GM23338 (cell line): Measurements from ENCODE around the gene ERN2. TPM values are rescaled to one million over a fixed set of nuclear protein-coding genes. Genes with fewer than 3 reads are reported as not detected.
"Not testable (repeated sequence)": the region's sequence is repeated elsewhere in the genome, so short reads cannot be mapped to it uniquely, and the experiment has no call there.

ENCODE experiments used
- ATAC-seq: fragments of 200-7000 bp; cut with Tn5 transposase; 3 replicates; pipeline ENCODE4 v1.9.1; 2020
- DNase-seq: peaks from one replicate; pipeline ENCODE4 v3.0.0-alpha.2; 2015; ENCODE audit warnings: low spot score
- H2AFZ ChIP-seq: fragments of 200-600 bp; sonication (generic); 2 replicates; pipeline ENCODE4 v1.8.0; 2016; ENCODE audit warnings: antibody characterized with exemption, mild to moderate bottlenecking, moderate library complexity
- H3F3A ChIP-seq: fragments of 200-600 bp; sonication (generic); replicated peaks from 2 replicates; pipeline ENCODE4 v1.8.0; 2017; ENCODE audit warnings: antibody characterized with exemption, mixed run types, low read depth
- H3K27ac ChIP-seq: fragments of 200-600 bp; sonication (generic); 2 replicates; pipeline ENCODE4 v1.6.1; 2016; ENCODE audit warnings: low read depth
- H3K27me3 ChIP-seq: fragments of 200-600 bp; sonication (generic); 2 replicates; pipeline ENCODE4 v1.8.0; 2016; ENCODE audit warnings: mild to moderate bottlenecking, mixed run types, moderate library complexity; ENCODE audit not compliant: insufficient read depth
- H3K36me3 ChIP-seq: fragments of 200-600 bp; sonication (generic); 2 replicates; pipeline ENCODE4 v1.8.0; 2016; ENCODE audit warnings: mild to moderate bottlenecking; ENCODE audit not compliant: insufficient read depth
- H3K4me1 ChIP-seq: fragments of 200-600 bp; sonication (generic); 2 replicates; pipeline ENCODE4 v1.8.0; 2016; ENCODE audit warnings: mild to moderate bottlenecking, moderate library complexity; ENCODE audit not compliant: insufficient read depth
- H3K4me2 ChIP-seq: fragments of 200-600 bp; sonication (generic); 2 replicates; pipeline ENCODE4 v1.7.1; 2017; ENCODE audit warnings: mixed run types
- H3K4me3 ChIP-seq: fragments of 200-600 bp; sonication (generic); 2 replicates; pipeline ENCODE4 v1.6.1; 2016; ENCODE audit warnings: mixed run types
- H3K79me2 ChIP-seq: fragments of 200-600 bp; sonication (generic); replicated peaks from 2 replicates; pipeline ENCODE4 v1.8.0; 2017; ENCODE audit warnings: mild to moderate bottlenecking; ENCODE audit not compliant: insufficient read depth
- H3K9me2 ChIP-seq: fragments of 200-600 bp; sonication (generic); 2 replicates; pipeline ENCODE4 v1.8.0; 2017; ENCODE audit not compliant: insufficient read depth
- H4K20me1 ChIP-seq: fragments of 200-600 bp; sonication (generic); replicated peaks from 2 replicates; pipeline ENCODE4 v1.8.0; 2017; ENCODE audit warnings: mild to moderate bottlenecking; ENCODE audit not compliant: insufficient read depth
- H3K27ac Mint-ChIP-seq: 2 replicates; pipeline ENCODE4 v1.8.0; 2020; ENCODE audit warnings: inconsistent platforms, mild to moderate bottlenecking, moderate library complexity, mixed read lengths
- H3K27me3 Mint-ChIP-seq: 3 replicates; pipeline ENCODE4 v1.8.0; 2022; ENCODE audit warnings: low read depth, mild to moderate bottlenecking, moderate library complexity, mixed read lengths, inconsistent platforms; ENCODE audit not compliant: insufficient read depth, poor library complexity
- H3K36me3 Mint-ChIP-seq: 3 replicates; pipeline ENCODE4 v1.8.0; 2021; ENCODE audit warnings: low read depth, mild to moderate bottlenecking, inconsistent platforms, moderate library complexity, mixed read lengths
- H3K4me1 Mint-ChIP-seq: 3 replicates; pipeline ENCODE4 v1.8.0; 2020; ENCODE audit warnings: mild to moderate bottlenecking, inconsistent platforms, mixed read lengths
- H3K4me3 Mint-ChIP-seq: 3 replicates; pipeline ENCODE4 v1.8.0; 2021; ENCODE audit warnings: moderate library complexity, mild to moderate bottlenecking, inconsistent platforms, mixed read lengths
- H3K9me3 Mint-ChIP-seq: 3 replicates; pipeline ENCODE4 v1.8.0; 2020; ENCODE audit warnings: moderate library complexity, mild to moderate bottlenecking, inconsistent platforms, mixed read lengths
- EZH2phosphoT487 ChIP-seq: fragments of 200-600 bp; sonication (generic); IDR thresholded peaks from one replicate; pipeline ENCODE4 v1.8.1; 2018; ENCODE audit warnings: antibody characterized with exemption; ENCODE audit not compliant: unreplicated experiment
- JUNB ChIP-seq: IDR thresholded peaks from one replicate; pipeline ENCODE4 v1.6.1; 2016; ENCODE audit warnings: antibody characterized with exemption; ENCODE audit not compliant: unreplicated experiment
- REST ChIP-seq: IDR thresholded peaks from one replicate; pipeline ENCODE4 v1.6.1; 2018; ENCODE audit warnings: antibody characterized with exemption; ENCODE audit not compliant: unreplicated experiment
- ZNF114 ChIP-seq: fragments of 250-450 bp; sonication (Bioruptor Pico); IDR thresholded peaks from 2 replicates; pipeline ENCODE4 v1.5.0; 2020; ENCODE audit warnings: mild to moderate bottlenecking, moderate library complexity
- polyA plus RNA-seq: library from polyadenylated mRNA; unstranded; fragments of >200 nt; fragmentation: Nextera tagmentation; extraction: Ambion mirVana; gene quantifications from 2 replicates; pipeline ENCODE4 v1.2.1, GENCODE V29; 2016
- total RNA-seq: library from RNA; depleted of rRNA; stranded (reverse); fragments of >200 nt; shearing (Covaris generic); gene quantifications from 2 replicates; pipeline ENCODE4 v1.2.3, GENCODE V29; 2014
- TF ChIP-seq, protein P1 (sequence below): fragments of 250-450 bp; sonication (Bioruptor Pico); IDR thresholded peaks from 2 replicates; pipeline ENCODE4 v1.5.0; 2020; ENCODE audit warnings: mild to moderate bottlenecking, moderate library complexity

Gene ERN2
- total and polyA plus RNA-seq, 2 experiments from 2014 or later: 0.97 to 1.1 TPM

DNA sequence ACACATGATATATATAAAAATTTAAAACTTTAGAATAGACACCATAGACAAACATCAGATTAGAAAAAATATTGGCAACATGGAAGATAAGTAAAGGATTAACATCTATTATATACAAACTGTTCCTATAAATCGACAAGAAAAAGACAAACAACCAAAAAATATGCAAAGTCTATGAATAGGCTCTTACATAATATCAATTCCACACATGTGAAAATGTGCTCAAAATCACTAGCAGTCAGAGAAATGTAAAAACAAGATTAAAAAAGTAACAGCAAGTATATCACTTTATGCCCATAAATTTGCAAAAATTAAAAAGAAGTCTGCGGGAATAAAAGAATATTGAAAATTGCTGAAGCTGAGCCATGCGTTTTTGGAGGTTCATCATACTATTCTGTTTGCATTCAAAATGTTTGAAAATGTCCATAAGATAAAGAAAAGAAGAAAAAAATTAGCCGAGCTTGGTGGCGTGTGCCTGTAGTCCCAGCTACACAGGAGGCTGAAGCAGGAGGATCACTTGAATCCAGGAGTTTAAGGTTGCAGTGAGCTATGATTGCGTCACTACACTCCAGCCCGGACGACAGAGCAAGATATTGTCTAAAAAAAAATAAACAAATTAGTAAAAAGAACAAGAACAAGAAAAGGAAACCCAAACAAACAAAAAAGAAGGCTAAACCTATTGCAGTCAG lies 11.2 kb upstream of the ERN2 start (continued):
- TF ChIP-seq, protein P1, sequence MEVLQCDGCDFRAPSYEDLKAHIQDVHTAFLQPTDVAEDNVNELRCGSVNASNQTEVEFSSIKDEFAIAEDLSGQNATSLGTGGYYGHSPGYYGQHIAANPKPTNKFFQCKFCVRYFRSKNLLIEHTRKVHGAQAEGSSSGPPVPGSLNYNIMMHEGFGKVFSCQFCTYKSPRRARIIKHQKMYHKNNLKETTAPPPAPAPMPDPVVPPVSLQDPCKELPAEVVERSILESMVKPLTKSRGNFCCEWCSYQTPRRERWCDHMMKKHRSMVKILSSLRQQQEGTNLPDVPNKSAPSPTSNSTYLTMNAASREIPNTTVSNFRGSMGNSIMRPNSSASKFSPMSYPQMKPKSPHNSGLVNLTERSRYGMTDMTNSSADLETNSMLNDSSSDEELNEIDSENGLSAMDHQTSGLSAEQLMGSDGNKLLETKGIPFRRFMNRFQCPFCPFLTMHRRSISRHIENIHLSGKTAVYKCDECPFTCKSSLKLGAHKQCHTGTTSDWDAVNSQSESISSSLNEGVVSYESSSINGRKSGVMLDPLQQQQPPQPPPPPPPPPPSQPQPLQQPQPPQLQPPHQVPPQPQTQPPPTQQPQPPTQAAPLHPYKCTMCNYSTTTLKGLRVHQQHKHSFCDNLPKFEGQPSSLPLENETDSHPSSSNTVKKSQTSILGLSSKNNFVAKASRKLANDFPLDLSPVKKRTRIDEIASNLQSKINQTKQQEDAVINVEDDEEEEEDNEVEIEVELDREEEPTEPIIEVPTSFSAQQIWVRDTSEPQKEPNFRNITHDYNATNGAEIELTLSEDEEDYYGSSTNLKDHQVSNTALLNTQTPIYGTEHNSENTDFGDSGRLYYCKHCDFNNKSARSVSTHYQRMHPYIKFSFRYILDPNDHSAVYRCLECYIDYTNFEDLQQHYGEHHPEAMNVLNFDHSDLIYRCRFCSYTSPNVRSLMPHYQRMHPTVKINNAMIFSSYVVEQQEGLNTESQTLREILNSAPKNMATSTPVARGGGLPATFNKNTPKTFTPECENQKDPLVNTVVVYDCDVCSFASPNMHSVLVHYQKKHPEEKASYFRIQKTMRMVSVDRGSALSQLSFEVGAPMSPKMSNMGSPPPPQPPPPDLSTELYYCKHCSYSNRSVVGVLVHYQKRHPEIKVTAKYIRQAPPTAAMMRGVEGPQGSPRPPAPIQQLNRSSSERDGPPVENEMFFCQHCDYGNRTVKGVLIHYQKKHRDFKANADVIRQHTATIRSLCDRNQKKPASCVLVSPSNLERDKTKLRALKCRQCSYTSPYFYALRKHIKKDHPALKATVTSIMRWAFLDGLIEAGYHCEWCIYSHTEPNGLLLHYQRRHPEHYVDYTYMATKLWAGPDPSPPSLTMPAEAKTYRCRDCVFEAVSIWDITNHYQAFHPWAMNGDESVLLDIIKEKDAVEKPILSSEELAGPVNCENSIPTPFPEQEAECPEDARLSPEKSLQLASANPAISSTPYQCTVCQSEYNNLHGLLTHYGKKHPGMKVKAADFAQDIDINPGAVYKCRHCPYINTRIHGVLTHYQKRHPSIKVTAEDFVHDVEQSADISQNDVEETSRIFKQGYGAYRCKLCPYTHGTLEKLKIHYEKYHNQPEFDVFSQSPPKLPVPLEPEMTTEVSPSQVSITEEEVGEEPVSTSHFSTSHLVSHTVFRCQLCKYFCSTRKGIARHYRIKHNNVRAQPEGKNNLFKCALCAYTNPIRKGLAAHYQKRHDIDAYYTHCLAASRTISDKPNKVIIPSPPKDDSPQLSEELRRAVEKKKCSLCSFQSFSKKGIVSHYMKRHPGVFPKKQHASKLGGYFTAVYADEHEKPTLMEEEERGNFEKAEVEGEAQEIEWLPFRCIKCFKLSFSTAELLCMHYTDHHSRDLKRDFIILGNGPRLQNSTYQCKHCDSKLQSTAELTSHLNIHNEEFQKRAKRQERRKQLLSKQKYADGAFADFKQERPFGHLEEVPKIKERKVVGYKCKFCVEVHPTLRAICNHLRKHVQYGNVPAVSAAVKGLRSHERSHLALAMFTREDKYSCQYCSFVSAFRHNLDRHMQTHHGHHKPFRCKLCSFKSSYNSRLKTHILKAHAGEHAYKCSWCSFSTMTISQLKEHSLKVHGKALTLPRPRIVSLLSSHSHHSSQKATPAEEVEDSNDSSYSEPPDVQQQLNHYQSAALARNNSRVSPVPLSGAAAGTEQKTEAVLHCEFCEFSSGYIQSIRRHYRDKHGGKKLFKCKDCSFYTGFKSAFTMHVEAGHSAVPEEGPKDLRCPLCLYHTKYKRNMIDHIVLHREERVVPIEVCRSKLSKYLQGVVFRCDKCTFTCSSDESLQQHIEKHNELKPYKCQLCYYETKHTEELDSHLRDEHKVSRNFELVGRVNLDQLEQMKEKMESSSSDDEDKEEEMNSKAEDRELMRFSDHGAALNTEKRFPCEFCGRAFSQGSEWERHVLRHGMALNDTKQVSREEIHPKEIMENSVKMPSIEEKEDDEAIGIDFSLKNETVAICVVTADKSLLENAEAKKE (CRISPR knock-in tag): no peak
- TF ChIP-seq ZNF114 (CRISPR knock-in tag): no peak
- no peak for TF ChIP-seq JUNB
- no peak for TF ChIP-seq EZH2phosphoT487
- no peak for TF ChIP-seq REST

- H3K9me2 ChIP-seq, H3F3A ChIP-seq, H3K27ac Mint-ChIP-seq, H3K79me2 ChIP-seq, H3K4me3 ChIP-seq, H3K4me1 ChIP-seq, H3K4me1 Mint-ChIP-seq, H3K27me3 ChIP-seq, H3K4me3 Mint-ChIP-seq, H4K20me1 ChIP-seq, H3K36me3 Mint-ChIP-seq, H3K9me3 Mint-ChIP-seq, DNase-seq, H3K27ac ChIP-seq, H3K4me2 ChIP-seq, H2AFZ ChIP-seq, ATAC-seq, H3K27me3 Mint-ChIP-seq, H3K36me3 ChIP-seq: not testable (repeated sequence)
Observed at GRCh38 chr16:23722613-23723240, 9.7 kb upstream of the ERN2 start.
